Astrocyte of the spinal cord (primary cell): ENCODE measurements around the gene SEC24C.

Experiments
- DNase-seq: peaks from one replicate; pipeline ENCODE4 v3.0.0; 2011; ENCODE audit warnings: low read depth, low spot score
- H3K4me3 ChIP-seq: 2 replicates; pipeline ENCODE4 v1.5.1; 2011; ENCODE audit warnings: low read depth, mild to moderate bottlenecking, low read length, moderate library complexity
- CTCF ChIP-seq: IDR thresholded peaks from 2 replicates; pipeline ENCODE4 v1.5.1; 2012; ENCODE audit warnings: low read depth, mild to moderate bottlenecking, low read length, inconsistent platforms
- in situ Hi-C: cut with HindIII; loops from 2 replicates; pipeline ENCODE4 v1.10.0; 2017; ENCODE audit warnings: low sequenced_read_pairs

SEC24C gene

GRCh38 chr10:73798087-73798486 is 53.9 kb downstream of the SEC24C start:
- H3K4me3 ChIP-seq, result no peak overlapping the region
- no peak for TF ChIP-seq CTCF
- in situ Hi-C loops, result no loop called here
- no peak for DNase-seq

GRCh38 chr10:73798927-73799560 is 54.9 kb downstream of the SEC24C start:
- in situ Hi-C loops, result no loop called here
- TF ChIP-seq CTCF, result no peak
- no peak for DNase-seq
- H3K4me3 ChIP-seq, result no peak overlapping the region

- DNase-seq, result no peak
- TF ChIP-seq CTCF, result no peak
- H3K4me3 ChIP-seq, result no peak overlapping the region
- in situ Hi-C loops, result no loop called here
Measured at GRCh38 chr10:73799899-73800559, 55.9 kb downstream of the SEC24C start.

- no peak overlapping the region for H3K4me3 ChIP-seq
- in situ Hi-C loops, result no loop called here
- no peak for DNase-seq
- no peak for TF ChIP-seq CTCF
Measured at GRCh38 chr10:73800560-73801252, 56.5 kb downstream of the SEC24C start.

DNA sequence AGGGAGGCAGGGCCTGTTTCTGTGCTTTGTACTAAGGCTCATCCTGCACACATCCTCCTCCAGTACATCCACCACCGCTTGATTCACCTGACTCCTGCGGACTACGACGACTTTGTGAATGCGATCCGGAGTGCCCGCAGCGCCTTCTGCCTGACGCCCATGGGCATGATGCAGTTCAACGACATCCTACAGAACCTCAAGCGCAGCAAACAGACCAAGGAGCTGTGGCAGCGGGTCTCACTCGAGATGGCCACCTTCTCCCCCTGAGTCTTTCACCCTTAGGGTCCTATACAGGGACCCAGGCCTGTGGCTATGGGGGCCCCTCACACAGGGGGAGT is 57.0 kb downstream of the SEC24C start:
- TF ChIP-seq CTCF, result no peak
- no peak for DNase-seq
- no peak overlapping the region for H3K4me3 ChIP-seq
- in situ Hi-C loops, result no loop called here

GRCh38 chr10:73802276-73802991 is 58.3 kb downstream of the SEC24C start:
- no peak overlapping the region for H3K4me3 ChIP-seq
- TF ChIP-seq CTCF, result no peak
- in situ Hi-C loops, result no loop called here
- no peak for DNase-seq
